Measurements from ENCODE around the gene RNASE1. TPM values are rescaled to one million over a fixed set of nuclear protein-coding genes. Genes with fewer than 3 reads are reported as not detected.

RNASE1 gene
- total and polyA plus RNA-seq, 9 of the 15 experiments (the other 6 are each of a cell fraction or from before 2014, with no cell fraction given) = 6.4 to 33.3 (median 13.9) TPM

DNA sequence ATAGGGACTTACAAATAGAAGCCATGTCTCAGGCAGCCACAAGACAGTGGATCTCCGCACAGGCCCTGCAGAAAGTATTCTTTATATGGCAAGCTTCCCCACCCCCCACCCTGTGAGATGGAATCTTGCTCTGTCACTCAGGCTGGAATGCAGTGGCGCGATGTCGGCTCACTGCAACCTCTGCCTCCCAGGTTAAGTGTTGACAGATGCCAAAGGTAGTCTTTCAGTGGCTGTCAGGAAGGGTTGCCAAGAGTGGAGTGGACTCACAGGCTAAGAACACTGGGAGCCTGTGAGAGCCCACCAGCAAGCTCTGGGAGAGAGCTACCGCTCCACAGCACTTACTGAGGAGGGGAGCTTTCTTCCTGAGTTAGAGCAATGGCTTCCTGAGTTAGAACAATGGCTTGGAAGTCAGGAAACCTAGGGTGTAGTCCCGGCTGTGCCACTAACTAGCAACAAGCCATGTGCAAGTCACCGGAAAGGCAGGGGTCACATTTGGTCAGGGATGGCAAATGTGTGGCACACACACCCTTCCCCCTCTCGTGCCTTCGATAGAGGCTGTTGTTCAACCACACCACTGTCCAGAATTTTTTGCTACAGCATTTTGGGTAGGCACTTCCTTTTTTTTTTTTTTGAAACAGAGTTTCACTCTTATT lies 2.6 kb downstream of the RNASE1 start (continued):
- TF ChIP-seq MAFK (IDR thresholded peaks at IDR 0.05; ENCODE audit: low read length) (no peak), ZNF354B (CRISPR knock-in tag; IDR thresholded peaks at IDR 0.05) (no peak), ZZZ3 (IDR thresholded peaks at IDR 0.05) (no peak), TEAD4 (IDR thresholded peaks at IDR 0.05; ENCODE audit: low read length) (peak; percentile 69), TEAD4 (CRISPR knock-in tag; IDR thresholded peaks at IDR 0.05; ENCODE audit: borderline replicate concordance) (no peak), ELF4 (CRISPR knock-in tag; IDR thresholded peaks at IDR 0.05) (no peak), TEAD1 (CRISPR knock-in tag; IDR thresholded peaks at IDR 0.05) (peak in 1 of 2 experiments; percentile 65; a peak in 1 of 4 replicates), ZKSCAN1 (IDR thresholded peaks at IDR 0.05; ENCODE audit: low read depth, low read length) (no peak), EWSR1 (IDR thresholded peaks at IDR 0.05; ENCODE audit: borderline replicate concordance, low read depth, partially characterized antibody) (no peak), ASH1L (IDR thresholded peaks at IDR 0.05; ENCODE audit: borderline replicate concordance, low read depth, partially characterized antibody) (no peak)
- TF ChIP-seq, protein P1, sequence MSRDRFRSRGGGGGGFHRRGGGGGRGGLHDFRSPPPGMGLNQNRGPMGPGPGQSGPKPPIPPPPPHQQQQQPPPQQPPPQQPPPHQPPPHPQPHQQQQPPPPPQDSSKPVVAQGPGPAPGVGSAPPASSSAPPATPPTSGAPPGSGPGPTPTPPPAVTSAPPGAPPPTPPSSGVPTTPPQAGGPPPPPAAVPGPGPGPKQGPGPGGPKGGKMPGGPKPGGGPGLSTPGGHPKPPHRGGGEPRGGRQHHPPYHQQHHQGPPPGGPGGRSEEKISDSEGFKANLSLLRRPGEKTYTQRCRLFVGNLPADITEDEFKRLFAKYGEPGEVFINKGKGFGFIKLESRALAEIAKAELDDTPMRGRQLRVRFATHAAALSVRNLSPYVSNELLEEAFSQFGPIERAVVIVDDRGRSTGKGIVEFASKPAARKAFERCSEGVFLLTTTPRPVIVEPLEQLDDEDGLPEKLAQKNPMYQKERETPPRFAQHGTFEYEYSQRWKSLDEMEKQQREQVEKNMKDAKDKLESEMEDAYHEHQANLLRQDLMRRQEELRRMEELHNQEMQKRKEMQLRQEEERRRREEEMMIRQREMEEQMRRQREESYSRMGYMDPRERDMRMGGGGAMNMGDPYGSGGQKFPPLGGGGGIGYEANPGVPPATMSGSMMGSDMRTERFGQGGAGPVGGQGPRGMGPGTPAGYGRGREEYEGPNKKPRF (IDR thresholded peaks at IDR 0.05; ENCODE audit: low read depth, low read length) = no peak
- TF ChIP-seq, protein P2, sequence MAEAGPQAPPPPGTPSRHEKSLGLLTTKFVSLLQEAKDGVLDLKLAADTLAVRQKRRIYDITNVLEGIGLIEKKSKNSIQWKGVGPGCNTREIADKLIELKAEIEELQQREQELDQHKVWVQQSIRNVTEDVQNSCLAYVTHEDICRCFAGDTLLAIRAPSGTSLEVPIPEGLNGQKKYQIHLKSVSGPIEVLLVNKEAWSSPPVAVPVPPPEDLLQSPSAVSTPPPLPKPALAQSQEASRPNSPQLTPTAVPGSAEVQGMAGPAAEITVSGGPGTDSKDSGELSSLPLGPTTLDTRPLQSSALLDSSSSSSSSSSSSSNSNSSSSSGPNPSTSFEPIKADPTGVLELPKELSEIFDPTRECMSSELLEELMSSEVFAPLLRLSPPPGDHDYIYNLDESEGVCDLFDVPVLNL (CRISPR knock-in tag; IDR thresholded peaks at IDR 0.05; ENCODE audit: low read depth) = no peak
- TF ChIP-seq, protein P3, sequence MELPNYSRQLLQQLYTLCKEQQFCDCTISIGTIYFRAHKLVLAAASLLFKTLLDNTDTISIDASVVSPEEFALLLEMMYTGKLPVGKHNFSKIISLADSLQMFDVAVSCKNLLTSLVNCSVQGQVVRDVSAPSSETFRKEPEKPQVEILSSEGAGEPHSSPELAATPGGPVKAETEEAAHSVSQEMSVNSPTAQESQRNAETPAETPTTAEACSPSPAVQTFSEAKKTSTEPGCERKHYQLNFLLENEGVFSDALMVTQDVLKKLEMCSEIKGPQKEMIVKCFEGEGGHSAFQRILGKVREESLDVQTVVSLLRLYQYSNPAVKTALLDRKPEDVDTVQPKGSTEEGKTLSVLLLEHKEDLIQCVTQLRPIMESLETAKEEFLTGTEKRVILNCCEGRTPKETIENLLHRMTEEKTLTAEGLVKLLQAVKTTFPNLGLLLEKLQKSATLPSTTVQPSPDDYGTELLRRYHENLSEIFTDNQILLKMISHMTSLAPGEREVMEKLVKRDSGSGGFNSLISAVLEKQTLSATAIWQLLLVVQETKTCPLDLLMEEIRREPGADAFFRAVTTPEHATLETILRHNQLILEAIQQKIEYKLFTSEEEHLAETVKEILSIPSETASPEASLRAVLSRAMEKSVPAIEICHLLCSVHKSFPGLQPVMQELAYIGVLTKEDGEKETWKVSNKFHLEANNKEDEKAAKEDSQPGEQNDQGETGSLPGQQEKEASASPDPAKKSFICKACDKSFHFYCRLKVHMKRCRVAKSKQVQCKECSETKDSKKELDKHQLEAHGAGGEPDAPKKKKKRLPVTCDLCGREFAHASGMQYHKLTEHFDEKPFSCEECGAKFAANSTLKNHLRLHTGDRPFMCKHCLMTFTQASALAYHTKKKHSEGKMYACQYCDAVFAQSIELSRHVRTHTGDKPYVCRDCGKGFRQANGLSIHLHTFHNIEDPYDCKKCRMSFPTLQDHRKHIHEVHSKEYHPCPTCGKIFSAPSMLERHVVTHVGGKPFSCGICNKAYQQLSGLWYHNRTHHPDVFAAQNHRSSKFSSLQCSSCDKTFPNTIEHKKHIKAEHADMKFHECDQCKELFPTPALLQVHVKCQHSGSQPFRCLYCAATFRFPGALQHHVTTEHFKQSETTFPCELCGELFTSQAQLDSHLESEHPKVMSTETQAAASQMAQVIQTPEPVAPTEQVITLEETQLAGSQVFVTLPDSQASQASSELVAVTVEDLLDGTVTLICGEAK (IDR thresholded peaks at IDR 0.05) = no peak
- TF ChIP-seq, protein P3 (CRISPR knock-in tag; IDR thresholded peaks at IDR 0.05) = no peak

Measured in K562 (cell line).